HG03575 (cell line): ENCODE data around the gene KRT73.

Experiments
- ATAC-seq: cut with Tn5 transposase; IDR thresholded peaks from one replicate; pipeline ENCODE4 v1.9.1; 2021; ENCODE audit not compliant: unreplicated experiment, insufficient number of reproducible peaks, low FRiP score; ENCODE audit errors: extremely low read depth

The KRT73 gene

GRCh38 chr12:52580496-52580895, 37.9 kb downstream of the KRT73 start:
- ATAC-seq, result no peak

DNA sequence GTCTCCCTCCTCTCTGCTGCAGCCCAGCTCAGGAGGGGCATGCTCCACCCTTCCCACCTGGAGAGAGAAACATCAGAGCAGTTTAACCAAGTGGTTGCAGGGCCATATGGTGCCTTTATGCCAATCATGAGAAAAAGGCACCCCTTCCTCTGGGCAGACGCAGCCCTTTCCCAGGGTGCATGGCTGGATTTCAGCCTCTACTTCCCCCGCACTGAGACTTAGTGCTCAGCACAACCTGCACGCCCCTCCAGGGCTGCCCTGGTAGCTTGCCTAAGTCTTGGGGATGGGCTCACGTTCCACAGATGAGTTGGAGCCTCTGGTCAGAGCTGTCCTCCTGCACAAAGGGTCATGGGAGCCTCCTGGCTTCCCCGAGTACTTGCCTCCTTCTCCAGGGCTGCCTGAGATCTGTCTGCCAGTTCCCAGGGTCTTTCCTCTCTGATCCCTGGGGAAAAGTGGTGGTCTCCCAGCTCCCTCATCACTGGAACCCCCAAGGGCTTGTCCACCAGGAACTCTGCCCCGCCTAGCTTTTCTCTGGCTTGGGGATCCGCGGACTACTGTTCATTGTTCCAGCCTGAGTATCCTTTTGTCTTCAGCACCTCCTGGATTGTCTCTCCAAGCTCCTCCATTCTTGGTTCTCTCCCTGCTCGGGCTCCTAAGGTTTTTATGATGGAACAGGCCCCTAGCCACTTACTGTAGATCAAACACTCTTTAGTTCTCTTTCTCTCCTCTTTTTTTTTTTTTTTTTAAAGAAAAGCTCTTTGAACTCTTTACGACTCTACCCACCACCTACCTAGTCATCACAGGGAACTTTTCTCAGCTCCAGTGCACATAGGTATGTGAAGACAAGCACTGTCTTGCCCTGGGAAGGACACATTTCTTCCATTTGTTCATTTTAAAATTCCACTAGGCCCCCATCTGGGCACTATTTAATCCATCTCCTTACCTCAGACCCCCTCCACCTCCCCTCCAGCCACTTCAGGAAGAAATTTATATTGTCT, 38.6 kb downstream of the KRT73 start:
- no peak for ATAC-seq

- no peak for ATAC-seq
These were observed 39.9 kb downstream of the KRT73 start for GRCh38 chr12:52578469-52578868.

DNA sequence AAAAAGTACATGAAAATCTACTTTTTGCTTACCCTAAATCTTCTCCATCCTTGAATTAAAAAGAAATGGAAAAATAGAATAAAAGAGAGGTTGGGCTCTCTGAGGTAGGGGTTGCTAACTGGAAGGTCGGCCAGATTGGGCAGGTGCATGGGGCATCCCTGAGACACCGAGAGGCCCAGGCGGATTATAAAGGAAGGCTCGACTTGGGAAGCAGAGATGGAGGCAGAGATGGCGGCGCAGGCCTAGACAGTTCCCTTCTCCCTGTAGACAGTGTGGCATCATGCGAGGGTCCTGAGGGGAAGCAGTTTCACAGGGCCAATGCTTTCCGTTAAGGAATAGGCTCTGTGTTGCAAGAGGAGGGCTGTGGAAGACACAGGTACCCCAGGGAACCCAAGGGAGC, 41.0 kb downstream of the KRT73 start:
- ATAC-seq, result no peak

DNA sequence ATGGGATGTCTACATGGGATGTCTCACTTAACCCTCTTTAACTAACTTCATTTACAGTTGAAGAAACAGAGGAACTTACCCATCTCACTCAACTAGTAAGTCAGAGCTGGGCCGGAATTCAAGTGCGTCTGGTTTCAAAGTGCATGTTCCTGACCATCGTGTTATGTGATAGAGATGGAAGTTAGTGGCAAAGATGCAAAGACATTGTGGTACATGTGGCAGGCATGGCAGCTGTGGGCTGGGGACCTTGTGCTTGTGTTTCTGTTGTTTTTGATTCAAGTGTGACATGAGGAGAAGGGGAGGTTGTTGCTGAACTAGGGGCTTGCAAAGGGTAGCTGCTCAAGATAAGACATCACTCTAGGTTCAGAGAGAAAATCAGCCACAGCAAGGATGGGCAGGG, 42.4 kb downstream of the KRT73 start:
- no peak for ATAC-seq

DNA sequence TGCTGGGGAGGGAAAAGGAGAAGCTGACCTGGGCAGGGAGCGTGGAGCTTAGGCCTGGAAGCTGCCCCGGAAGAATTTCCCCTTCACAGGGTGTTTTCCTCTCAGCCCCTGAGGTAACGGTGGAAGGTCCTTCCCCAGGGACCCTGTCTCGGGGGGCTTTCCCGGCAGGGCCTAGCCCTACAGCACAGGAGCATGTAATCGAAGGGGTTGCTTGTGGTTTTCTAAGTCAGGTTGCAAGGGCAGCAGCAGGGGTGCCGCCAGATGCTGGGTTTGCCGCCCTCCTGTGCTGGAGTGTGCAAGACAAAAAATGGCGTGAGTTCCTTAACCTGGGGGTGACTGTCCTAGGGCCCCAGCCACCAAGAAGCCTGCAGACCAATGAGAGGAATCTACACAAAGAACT, 43.1 kb downstream of the KRT73 start:
- ATAC-seq, result no peak

GRCh38 chr12:52573743-52574142, 44.6 kb downstream of the KRT73 start, which contains the start of gene KRT74:
Gene KRT74, minus strand, starts transcription at chr12:52573843. Its CDS starts 66 bp downstream, at chr12:52573777.
- ATAC-seq, result no peak

- ATAC-seq, result no peak
These were observed 45.1 kb downstream of the KRT73 start for GRCh38 chr12:52573306-52573705.

- no peak for ATAC-seq
These were observed 47.8 kb downstream of the KRT73 start for GRCh38 chr12:52570511-52570910.

DNA sequence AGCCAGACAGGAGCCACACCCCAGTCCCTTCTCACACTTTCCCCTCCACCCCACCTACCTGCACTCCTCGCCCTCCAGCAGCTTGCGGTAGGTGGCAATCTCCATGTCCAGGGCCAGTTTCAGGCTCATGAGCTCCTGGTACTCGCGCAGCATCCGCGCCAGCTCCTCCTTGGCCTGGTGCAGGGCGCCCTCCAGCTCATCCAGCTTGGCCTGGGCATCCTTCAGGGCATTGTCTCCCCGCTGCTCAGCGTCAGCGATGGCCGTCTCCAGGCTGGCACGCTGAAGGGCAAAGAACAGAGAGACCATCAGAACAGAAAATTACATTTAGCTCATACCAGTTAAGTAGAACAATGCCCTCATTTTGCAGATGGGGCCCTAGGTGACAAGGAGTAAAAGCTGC, 50.2 kb downstream of the KRT73 start:
- ATAC-seq, result no peak

- no peak for ATAC-seq
These were observed 51.5 kb downstream of the KRT73 start for GRCh38 chr12:52566847-52567291.

DNA sequence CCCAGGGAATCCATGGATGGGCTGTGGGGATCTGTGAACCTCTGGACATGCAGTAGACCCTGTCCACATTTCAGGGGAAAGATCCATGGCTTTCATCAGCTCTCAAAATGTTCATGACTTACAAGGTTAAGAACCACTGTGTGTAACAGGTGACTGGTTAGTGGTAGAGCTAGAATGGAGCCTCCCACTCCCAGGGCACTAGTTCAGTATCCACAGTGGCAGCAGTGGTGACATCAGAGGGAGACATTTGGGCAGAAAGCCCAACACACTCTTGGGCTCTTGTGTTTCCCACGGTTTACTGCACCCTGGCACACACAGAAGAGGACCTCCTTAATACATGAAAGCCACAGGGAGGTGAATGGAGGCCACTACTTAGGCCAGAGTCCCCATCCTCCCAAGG, 53.8 kb downstream of the KRT73 start:
- no peak for ATAC-seq

GRCh38 chr12:52561880-52562449, 56.4 kb downstream of the KRT73 start:
- ATAC-seq, result no peak

GRCh38 chr12:52559979-52560378, 58.4 kb downstream of the KRT73 start:
- ATAC-seq, result no peak

DNA sequence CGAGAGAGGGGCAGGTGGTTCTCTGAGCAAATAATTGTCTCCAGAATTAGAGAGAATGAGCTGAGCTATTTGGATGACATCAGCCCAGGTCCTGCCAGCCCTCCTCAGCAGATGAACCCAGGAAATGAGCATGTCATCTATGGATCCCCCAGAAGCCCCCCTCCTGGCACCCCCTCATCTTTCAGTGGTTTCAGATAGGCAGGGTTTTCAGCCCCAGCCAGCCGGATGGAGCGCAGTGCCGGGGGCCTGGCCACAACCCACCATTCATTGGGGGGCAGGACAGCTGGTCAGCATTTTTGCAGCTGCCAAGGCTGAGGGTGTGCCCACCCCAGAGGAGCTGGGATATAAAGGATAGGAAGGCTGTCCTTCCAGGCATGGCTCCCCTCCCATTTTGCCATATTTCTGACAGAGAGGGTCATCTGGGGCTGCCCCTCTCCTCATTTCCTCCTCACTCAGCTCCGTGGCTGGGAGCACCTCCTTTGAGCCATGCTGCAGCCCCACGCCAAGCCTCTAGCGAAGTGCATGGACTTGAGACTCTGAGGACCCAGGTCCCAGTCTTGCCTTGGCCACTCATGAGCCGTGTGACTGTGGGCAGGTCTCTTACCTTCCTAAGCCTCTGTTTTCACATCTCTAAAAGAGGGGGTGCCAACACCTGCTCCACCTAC, 59.4 kb downstream of the KRT73 start:
- no peak for ATAC-seq
